Measurements from ENCODE around the gene EMSY. TPM values are rescaled to one million over a fixed set of nuclear protein-coding genes. Genes with fewer than 3 reads are reported as not detected.

EMSY gene
- total RNA-seq, 2 experiments from 2014 or later, result 29.0 to 31.4 TPM

DNA sequence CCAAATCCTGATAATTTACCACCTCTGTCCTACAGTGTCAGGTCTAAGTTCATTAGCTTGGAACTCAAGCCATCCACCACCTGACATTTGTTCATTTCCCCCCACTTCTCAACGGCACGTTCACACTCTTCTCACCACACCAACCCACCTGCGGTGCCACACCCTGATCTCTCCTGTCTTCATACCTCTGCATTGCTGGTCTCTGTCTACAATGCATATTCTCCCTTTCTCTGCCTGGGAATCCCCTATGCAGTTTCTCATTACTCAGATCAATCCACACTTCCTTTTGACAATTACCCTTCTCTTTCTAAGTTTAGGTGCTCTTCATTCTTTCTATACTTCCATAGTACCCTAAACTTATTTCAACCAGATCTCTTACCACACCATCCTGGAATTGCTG, 20.4 kb upstream of the EMSY start:
- ATAC-seq (peak; percentile 91), DNase-seq (peak; percentile 58)
- peaks cover 13% of the 10 kb centered on the region for H3K4me1 Mint-ChIP-seq (ENCODE audit: low read depth)
- ChIA-PET POLR2A (interaction anchor here (1.3 kb wide), 1 partner anchor 21 kb away, joined by 7 read pairs; the partner anchor contains the start of gene EMSY), CTCF (interaction anchor here (0.9 to 1.1 kb wide), 2 partner anchors 21 to 217 kb away, joined by 3 to 4 read pairs; no protein-coding TSS in a partner anchor)
- H3K27ac Mint-ChIP-seq, result peak overlapping the region; percentile 4
- H3K27me3 Mint-ChIP-seq, result peaks cover 4% of the 10 kb centered on the region
- no peak overlapping the region for H3K4me3 Mint-ChIP-seq
- H3K36me3 Mint-ChIP-seq (ENCODE audit: low read depth), result no peaks in the 10 kb centered on the region
- intact Hi-C loops (cut with micrococcal nuclease), result no loop called here
- no peaks in the 10 kb centered on the region for H3K9me3 Mint-ChIP-seq
- TF ChIP-seq, protein P1, sequence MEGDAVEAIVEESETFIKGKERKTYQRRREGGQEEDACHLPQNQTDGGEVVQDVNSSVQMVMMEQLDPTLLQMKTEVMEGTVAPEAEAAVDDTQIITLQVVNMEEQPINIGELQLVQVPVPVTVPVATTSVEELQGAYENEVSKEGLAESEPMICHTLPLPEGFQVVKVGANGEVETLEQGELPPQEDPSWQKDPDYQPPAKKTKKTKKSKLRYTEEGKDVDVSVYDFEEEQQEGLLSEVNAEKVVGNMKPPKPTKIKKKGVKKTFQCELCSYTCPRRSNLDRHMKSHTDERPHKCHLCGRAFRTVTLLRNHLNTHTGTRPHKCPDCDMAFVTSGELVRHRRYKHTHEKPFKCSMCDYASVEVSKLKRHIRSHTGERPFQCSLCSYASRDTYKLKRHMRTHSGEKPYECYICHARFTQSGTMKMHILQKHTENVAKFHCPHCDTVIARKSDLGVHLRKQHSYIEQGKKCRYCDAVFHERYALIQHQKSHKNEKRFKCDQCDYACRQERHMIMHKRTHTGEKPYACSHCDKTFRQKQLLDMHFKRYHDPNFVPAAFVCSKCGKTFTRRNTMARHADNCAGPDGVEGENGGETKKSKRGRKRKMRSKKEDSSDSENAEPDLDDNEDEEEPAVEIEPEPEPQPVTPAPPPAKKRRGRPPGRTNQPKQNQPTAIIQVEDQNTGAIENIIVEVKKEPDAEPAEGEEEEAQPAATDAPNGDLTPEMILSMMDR (IDR thresholded peaks at IDR 0.05), result no peak

DNA sequence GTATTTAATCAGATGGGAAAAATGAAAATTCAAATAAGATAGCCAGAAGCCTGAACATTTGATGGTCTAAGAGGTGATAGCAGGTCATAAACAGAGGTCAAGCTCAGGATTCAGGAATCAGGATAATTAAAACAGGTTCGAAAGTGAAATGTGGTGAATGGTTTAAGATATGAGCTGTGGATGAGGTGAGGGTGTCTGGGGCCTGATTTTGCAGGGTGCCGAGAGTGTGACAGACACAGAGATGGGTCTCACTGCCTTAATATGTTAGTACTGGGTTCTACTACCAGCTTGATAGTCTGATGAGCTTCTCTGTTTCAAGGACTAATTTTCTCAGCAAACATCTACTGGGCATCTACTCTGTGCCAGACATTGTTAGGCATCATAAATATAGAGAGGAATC, 19.9 kb upstream of the EMSY start:
- Mint-ChIP-seq H3K9me3 (no peaks in the 10 kb centered on the region), H3K27me3 (peaks cover 4% of the 10 kb centered on the region), H3K27ac (peak overlapping the region; percentile 4), H3K4me3 (no peak overlapping the region), H3K4me1 (ENCODE audit: low read depth) (peaks cover 13% of the 10 kb centered on the region), H3K36me3 (ENCODE audit: low read depth) (no peaks in the 10 kb centered on the region)
- POLR2A ChIA-PET, result interaction anchor here (0.6 to 1.3 kb wide), 2 partner anchors 20 to 270 kb away, joined by 3 to 7 read pairs; partner anchors contain the start of gene EMSY
- TF ChIP-seq, protein P1 (IDR thresholded peaks at IDR 0.05), result no peak
- DNase-seq (no peak), ATAC-seq (peak; percentile 63)
- CTCF ChIA-PET, result interaction anchor here (0.7 to 0.9 kb wide), 2 partner anchors 106 to 217 kb away, joined by 3 read pairs; no protein-coding TSS in a partner anchor
- intact Hi-C loops (cut with micrococcal nuclease), result no loop called here

DNA sequence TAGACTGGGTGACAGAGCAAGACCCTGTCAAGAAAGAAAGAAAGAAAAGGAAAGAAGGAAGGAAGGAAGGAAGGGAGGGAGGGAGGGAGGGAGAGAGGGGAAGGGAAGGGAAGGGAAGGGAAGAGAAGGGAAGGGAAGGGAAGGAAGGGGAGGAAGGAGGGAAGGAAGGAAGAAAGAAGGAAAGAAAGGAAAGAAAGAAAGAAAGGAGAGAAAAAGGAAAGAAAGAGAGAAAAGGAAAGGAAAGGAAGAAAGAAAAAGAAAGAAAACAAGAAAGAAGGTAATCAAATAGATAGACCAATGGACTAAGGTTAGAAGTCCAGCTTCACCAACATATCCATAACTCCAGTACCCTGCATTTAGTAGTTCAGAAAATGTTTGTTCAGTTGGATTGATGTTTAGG, 18.2 kb upstream of the EMSY start:
- intact Hi-C loops (cut with micrococcal nuclease), result no loop called here
- Mint-ChIP-seq H3K36me3 (ENCODE audit: low read depth) (no peaks in the 10 kb centered on the region), H3K4me1 (ENCODE audit: low read depth) (peaks cover 13% of the 10 kb centered on the region), H3K4me3 (no peak overlapping the region), H3K9me3 (no peaks in the 10 kb centered on the region), H3K27ac (no peak overlapping the region), H3K27me3 (peaks cover 4% of the 10 kb centered on the region)
- ChIA-PET CTCF (no interaction called here), POLR2A (no interaction called here)
- ATAC-seq (no peak), DNase-seq (no peak)
- TF ChIP-seq, protein P1 (IDR thresholded peaks at IDR 0.05), result no peak

DNA sequence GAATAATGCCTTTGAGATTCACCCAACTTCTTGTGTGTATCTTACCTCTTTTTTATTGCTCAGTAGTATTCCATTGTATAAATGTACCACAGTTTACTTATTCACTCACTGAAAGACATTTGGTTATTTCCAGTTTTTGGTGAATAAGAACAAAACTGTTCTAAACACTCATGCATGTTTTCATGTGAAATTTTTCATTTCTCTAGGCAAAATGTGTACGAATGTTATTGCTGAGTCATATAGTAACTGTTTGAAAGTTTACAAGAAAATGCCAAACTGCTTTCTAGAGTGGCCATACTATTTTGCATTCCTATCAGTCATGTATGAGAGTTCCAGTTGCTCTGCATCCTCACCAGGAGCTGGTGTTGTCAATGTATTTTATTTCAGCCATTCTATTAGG, 8.8 kb upstream of the EMSY start:
- DNase-seq, result no peak
- Mint-ChIP-seq H3K4me1 (ENCODE audit: low read depth) (peaks cover 7% of the 10 kb centered on the region), H3K4me3 (no peak overlapping the region), H3K27ac (no peak overlapping the region), H3K27me3 (no peaks in the 10 kb centered on the region), H3K9me3 (no peaks in the 10 kb centered on the region), H3K36me3 (ENCODE audit: low read depth) (peaks cover 5% of the 10 kb centered on the region)
- intact Hi-C loops (cut with micrococcal nuclease), result no loop called here
- TF ChIP-seq, protein P1 (IDR thresholded peaks at IDR 0.05), result no peak
- POLR2A ChIA-PET, result no interaction called here
- CTCF ChIA-PET, result no interaction called here
- peak; percentile 10 for ATAC-seq

DNA sequence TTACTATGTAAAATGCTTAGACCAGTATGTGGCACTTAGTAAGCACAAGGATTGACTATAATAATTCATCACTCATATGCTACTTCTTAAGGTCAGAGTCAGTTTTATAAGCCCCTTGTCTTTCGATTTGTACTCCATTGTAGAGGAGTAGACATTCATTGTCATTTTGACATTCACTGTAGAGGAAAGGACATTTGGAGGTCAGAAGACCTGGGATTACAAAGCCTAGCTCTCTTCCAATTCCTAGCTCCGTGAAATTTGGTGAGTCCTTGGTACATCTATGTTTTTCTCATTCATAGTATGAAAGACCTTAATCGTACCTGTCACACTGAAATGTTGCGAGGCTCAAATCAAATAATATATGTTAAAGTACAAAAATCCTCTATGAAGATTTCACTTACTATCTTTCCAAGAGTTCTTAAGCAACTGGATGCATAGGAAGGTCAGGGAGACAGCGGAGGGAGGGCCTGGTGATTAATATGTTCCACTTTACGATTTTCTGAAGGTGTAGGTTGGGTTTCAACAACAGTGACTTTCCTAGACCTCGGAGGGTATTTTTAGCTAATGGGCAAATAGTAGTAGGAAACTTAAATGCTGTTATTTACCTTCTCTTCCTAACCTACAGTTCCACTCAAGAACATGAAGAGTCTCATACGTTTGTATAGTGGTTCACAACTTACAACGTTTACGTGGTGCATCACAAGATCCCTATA, 1.4 kb upstream of the EMSY start:
- Mint-ChIP-seq H3K27ac (peak overlapping the region; percentile 91), H3K36me3 (ENCODE audit: low read depth) (peaks cover 41% of the 10 kb centered on the region), H3K4me3 (peak overlapping the region; percentile 84), H3K27me3 (no peaks in the 10 kb centered on the region), H3K4me1 (ENCODE audit: low read depth) (peaks cover 26% of the 10 kb centered on the region), H3K9me3 (no peaks in the 10 kb centered on the region)
- POLR2A ChIA-PET, result interaction anchor here (1.0 to 1.5 kb wide), 2 partner anchors 62 to 362 kb away, joined by 4 read pairs; no protein-coding TSS in a partner anchor
- DNase-seq, result peak; percentile 11
- TF ChIP-seq, protein P1 (IDR thresholded peaks at IDR 0.05), result no peak
- CTCF ChIA-PET, result interaction anchor here (1.5 to 2.9 kb wide), 2 partner anchors 27 to 236 kb away, joined by 4 to 11 read pairs; no protein-coding TSS in a partner anchor
- intact Hi-C loops (cut with micrococcal nuclease), result no loop called here
- ATAC-seq, result no peak
